Gastrocnemius medialis (tissue), 4 donors: ENCODE data around the gene PSMF1. TPM values are rescaled to one million over a fixed set of nuclear protein-coding genes. Genes with fewer than 3 reads are reported as not detected.

Source experiments
- ATAC-seq, 2 donors: fragments of 150-250 bp; one replicate each; pipeline ENCODE4 v1.9.1; 2016
- DNase-seq, 2 donors: peaks; one replicate each; pipeline ENCODE4 v3.0.0-alpha.2; 2019
- H3K27ac ChIP-seq, 4 donors: fragments of 200-600 bp; sonication (generic); 1 replicate in 1 of 4; 2 replicates in 3 of 4; pipeline ENCODE4 v1.5.1; 2016 to 2018; ENCODE audit warnings: mild to moderate bottlenecking in 2 of 4, moderate library complexity in 1 of 4
- H3K27me3 ChIP-seq, 3 donors: fragments of 200-600 bp; sonication (generic) in 2 of 3; 1 replicate in 1 of 3; 2 replicates in 2 of 3; pipeline versions ENCODE4 v1.5.1 to v1.6.0; 2016 to 2019; ENCODE audit warnings: mild to moderate bottlenecking in 1 of 3, moderate library complexity in 1 of 3
- H3K36me3 ChIP-seq, 2 donors: fragments of 200-600 bp; sonication (generic) in 1 of 2; one replicate each; pipeline ENCODE4 v1.5.1; 2017 to 2018
- H3K4me1 ChIP-seq, 2 donors: fragments of 200-600 bp; sonication (generic) in 1 of 2; one replicate each; pipeline ENCODE4 v1.5.1; 2016 to 2017; ENCODE audit warnings: mild to moderate bottlenecking in 2 of 2
- H3K4me3 ChIP-seq, 4 donors: fragments of 200-600 bp; sonication (generic) in 3 of 4; 1 replicate in 1 of 4; 2 replicates in 3 of 4; pipeline ENCODE4 v1.5.1; 2016 to 2019; ENCODE audit warnings: mild to moderate bottlenecking in 2 of 4
- H3K9me3 ChIP-seq, 3 donors: fragments of 200-600 bp; sonication (generic) in 2 of 3; 1 replicate in 1 of 3; 2 replicates in 2 of 3; pipeline ENCODE4 v1.5.1; 2016 to 2019
- CTCF ChIP-seq, 5 experiments: fragments of 450-650 bp in 3 of 5; fragments of 200-600 bp in 2 of 5; sonication (generic) in 2 of 5; IDR thresholded peaks in 4 of 5; conservative IDR thresholded peaks in 1 of 5; 1 replicate in 4 of 5; 2 replicates in 1 of 5; pipeline ENCODE4 v1.5.1; 2016 to 2019; ENCODE audit warnings: antibody characterized with exemption in 5 of 5, mild to moderate bottlenecking in 3 of 5, moderate library complexity in 3 of 5
- POLR2A ChIP-seq, 2 donors: fragments of 450-650 bp; IDR thresholded peaks; one replicate each; pipeline ENCODE4 v1.6.1; 2017; ENCODE audit warnings: antibody characterized with exemption in 2 of 2, mild to moderate bottlenecking in 2 of 2, moderate library complexity in 2 of 2
- in situ Hi-C, 4 donors: fragments of 200-750 bp; cut with MboI; loops; one replicate each; pipeline versions ENCODE4 v1.15.0 to v1.8.0; 2017; ENCODE audit warnings: low sequenced_read_pairs in 4 of 4
- intact Hi-C: fragments of 100-400 bp; cut with DNase I; formaldehyde crosslinking; loops from one replicate; pipeline ENCODE4 v1.15.1; 2023; ENCODE audit warnings: low total_unique reads
- total RNA-seq, 4 donors: library from RNA; depleted of rRNA; stranded (reverse); fragments of >200 nt; gene quantifications; one replicate each; pipeline versions ENCODE4 v1.1.0 to v1.2.3, GENCODE V29; 2016

Gene PSMF1
- total RNA-seq, 4 donors from 2014 or later, result 174 to 433 (median 247) TPM

- no peaks in the 10 kb centered on the region for H3K27me3 ChIP-seq
- no peak overlapping the region for H3K27ac ChIP-seq
- H3K4me3 ChIP-seq, result no peak overlapping the region
- no peaks in the 10 kb centered on the region for H3K9me3 ChIP-seq
- no peak for ATAC-seq
- TF ChIP-seq CTCF (IDR thresholded peaks at IDR 0.05 in 4 of 5, conservative IDR thresholded peaks at IDR 0.05 in 1 of 5) (no peak), POLR2A (IDR thresholded peaks at IDR 0.05) (no peak)
- H3K36me3 ChIP-seq, result peaks cover 4 to 82% of the 10 kb centered on the region in 2 donors
- intact Hi-C loops, result no loop called here
- no peak for DNase-seq
- in situ Hi-C loops, result loop anchor here in 3 of 4 donors (25.0 kb wide), 1 partner anchor 331 kb away; the partner anchor contains the start of gene NSFL1C (in 3 of the 3)
- H3K4me1 ChIP-seq, result no peaks in the 10 kb centered on the region
These were observed 13.0 kb downstream of the PSMF1 start for GRCh38 chr20:1131354-1131753.

- no peak for ATAC-seq
- no peaks in the 10 kb centered on the region for H3K27me3 ChIP-seq
- in situ Hi-C loops (loop anchor here in 3 of 4 donors (25.0 kb wide), 1 partner anchor 328 kb away; the partner anchor contains the start of gene NSFL1C (in 3 of the 3)), intact Hi-C loops (no loop called here)
- no peaks in the 10 kb centered on the region for H3K4me1 ChIP-seq
- peaks cover 4 to 82% of the 10 kb centered on the region in 2 donors for H3K36me3 ChIP-seq
- no peak overlapping the region for H3K4me3 ChIP-seq
- no peak for DNase-seq
- no peak for TF ChIP-seq POLR2A (IDR thresholded peaks at IDR 0.05)
- no peak for TF ChIP-seq CTCF (IDR thresholded peaks at IDR 0.05 in 4 of 5, conservative IDR thresholded peaks at IDR 0.05 in 1 of 5)
- no peak overlapping the region for H3K27ac ChIP-seq
- H3K9me3 ChIP-seq, result no peaks in the 10 kb centered on the region
These were observed 16.0 kb downstream of the PSMF1 start for GRCh38 chr20:1134355-1134754.

GRCh38 chr20:1134836-1135235 lies 16.4 kb downstream of the PSMF1 start:
- Histone ChIP-seq H3K4me1 (no peaks in the 10 kb centered on the region), H3K4me3 (no peak overlapping the region), H3K27me3 (no peaks in the 10 kb centered on the region), H3K27ac (no peak overlapping the region), H3K36me3 (peaks cover 4 to 82% of the 10 kb centered on the region in 2 donors), H3K9me3 (no peaks in the 10 kb centered on the region)
- ATAC-seq (no peak), DNase-seq (no peak)
- TF ChIP-seq CTCF (IDR thresholded peaks at IDR 0.05 in 4 of 5, conservative IDR thresholded peaks at IDR 0.05 in 1 of 5) (no peak), POLR2A (IDR thresholded peaks at IDR 0.05) (no peak)
- in situ Hi-C loops (loop anchor here in 3 of 4 donors (25.0 kb wide), 1 partner anchor 327 kb away; the partner anchor contains the start of gene NSFL1C (in 3 of the 3)), intact Hi-C loops (no loop called here)

GRCh38 chr20:1137236-1137635 lies 18.8 kb downstream of the PSMF1 start:
- intact Hi-C loops, result no loop called here
- in situ Hi-C loops, result loop anchor here in 3 of 4 donors (25.0 kb wide), 1 partner anchor 325 kb away; the partner anchor contains the start of gene NSFL1C (in 3 of the 3)

More at GRCh38 chr20:1137236-1137635, 18.8 kb downstream of the PSMF1 start:
- Histone ChIP-seq H3K27ac (no peak overlapping the region), H3K27me3 (no peaks in the 10 kb centered on the region), H3K9me3 (no peaks in the 10 kb centered on the region), H3K4me1 (no peaks in the 10 kb centered on the region), H3K36me3 (peaks cover 4 to 73% of the 10 kb centered on the region in 2 donors), H3K4me3 (no peak overlapping the region)
- DNase-seq, result no peak
- no peak for TF ChIP-seq POLR2A (IDR thresholded peaks at IDR 0.05)
- no peak for TF ChIP-seq CTCF (IDR thresholded peaks at IDR 0.05 in 4 of 5, conservative IDR thresholded peaks at IDR 0.05 in 1 of 5)
- no peak for ATAC-seq
